ENCODE results near the gene ATAD3B.
"Not testable (repeated sequence)": the region's sequence is repeated elsewhere in the genome, so short reads cannot be mapped to it uniquely, and the experiment has no call there.

Gene ATAD3B

GRCh38 chr1:1514376-1514775, 42.8 kb downstream of the ATAD3B start:
- DNase-seq: not testable (repeated sequence)

GRCh38 chr1:1516923-1517322, 45.4 kb downstream of the ATAD3B start:
- not testable (repeated sequence) for DNase-seq

GRCh38 chr1:1517973-1518620, 46.5 kb downstream of the ATAD3B start:
- no peak for DNase-seq

- DNase-seq: not testable (repeated sequence)
Observed at GRCh38 chr1:1518621-1519007, 47.0 kb downstream of the ATAD3B start.

- DNase-seq: not testable (repeated sequence)
Observed at GRCh38 chr1:1519805-1520505, 48.4 kb downstream of the ATAD3B start.

GRCh38 chr1:1521331-1521730, 49.8 kb downstream of the ATAD3B start:
- no peak for DNase-seq

GRCh38 chr1:1522536-1522935, 51.0 kb downstream of the ATAD3B start:
- not testable (repeated sequence) for DNase-seq

GRCh38 chr1:1523226-1523625, 51.7 kb downstream of the ATAD3B start:
- not testable (repeated sequence) for DNase-seq

GRCh38 chr1:1523651-1524050, 52.1 kb downstream of the ATAD3B start:
- not testable (repeated sequence) for DNase-seq

- not testable (repeated sequence) for DNase-seq
Observed at GRCh38 chr1:1524750-1525383, 53.3 kb downstream of the ATAD3B start.

GRCh38 chr1:1526476-1526875, 54.9 kb downstream of the ATAD3B start:
- DNase-seq: not testable (repeated sequence)

GRCh38 chr1:1527092-1527816, 55.7 kb downstream of the ATAD3B start:
- no peak for DNase-seq

- DNase-seq: no peak
Observed at GRCh38 chr1:1528301-1529267, 57.0 kb downstream of the ATAD3B start.

- DNase-seq: no peak
Observed at GRCh38 chr1:1529321-1529720, 57.8 kb downstream of the ATAD3B start.

- DNase-seq: no peak
Observed at GRCh38 chr1:1529936-1530335, 58.4 kb downstream of the ATAD3B start.

GRCh38 chr1:1531947-1532346, 60.4 kb downstream of the ATAD3B start:
- no peak for DNase-seq

- not testable (repeated sequence) for DNase-seq
Observed at GRCh38 chr1:1533176-1533893, 61.8 kb downstream of the ATAD3B start.

GRCh38 chr1:1533894-1534291, 62.3 kb downstream of the ATAD3B start:
- DNase-seq: not testable (repeated sequence)

- no peak for DNase-seq
Observed at GRCh38 chr1:1534401-1535154, 63.0 kb downstream of the ATAD3B start.

GRCh38 chr1:1535201-1536018, 63.8 kb downstream of the ATAD3B start:
- no peak for DNase-seq

Data from stimulated activated CD4-positive, alpha-beta T cell treated with anti-CD3 and anti-CD28 coated beads, Interleukin-2, amount 100 ng/mL, for 24 hours (primary cell).